Measurements from ENCODE around the gene LMNTD2. TPM values are rescaled to one million over a fixed set of nuclear protein-coding genes. Genes with fewer than 3 reads are reported as not detected.

Gene LMNTD2
- total and polyA plus RNA-seq, 2 of the 13 experiments (the other 11 are each of a cell fraction or from before 2014, with no cell fraction given), result 1.1 to 3.1 TPM

DNA sequence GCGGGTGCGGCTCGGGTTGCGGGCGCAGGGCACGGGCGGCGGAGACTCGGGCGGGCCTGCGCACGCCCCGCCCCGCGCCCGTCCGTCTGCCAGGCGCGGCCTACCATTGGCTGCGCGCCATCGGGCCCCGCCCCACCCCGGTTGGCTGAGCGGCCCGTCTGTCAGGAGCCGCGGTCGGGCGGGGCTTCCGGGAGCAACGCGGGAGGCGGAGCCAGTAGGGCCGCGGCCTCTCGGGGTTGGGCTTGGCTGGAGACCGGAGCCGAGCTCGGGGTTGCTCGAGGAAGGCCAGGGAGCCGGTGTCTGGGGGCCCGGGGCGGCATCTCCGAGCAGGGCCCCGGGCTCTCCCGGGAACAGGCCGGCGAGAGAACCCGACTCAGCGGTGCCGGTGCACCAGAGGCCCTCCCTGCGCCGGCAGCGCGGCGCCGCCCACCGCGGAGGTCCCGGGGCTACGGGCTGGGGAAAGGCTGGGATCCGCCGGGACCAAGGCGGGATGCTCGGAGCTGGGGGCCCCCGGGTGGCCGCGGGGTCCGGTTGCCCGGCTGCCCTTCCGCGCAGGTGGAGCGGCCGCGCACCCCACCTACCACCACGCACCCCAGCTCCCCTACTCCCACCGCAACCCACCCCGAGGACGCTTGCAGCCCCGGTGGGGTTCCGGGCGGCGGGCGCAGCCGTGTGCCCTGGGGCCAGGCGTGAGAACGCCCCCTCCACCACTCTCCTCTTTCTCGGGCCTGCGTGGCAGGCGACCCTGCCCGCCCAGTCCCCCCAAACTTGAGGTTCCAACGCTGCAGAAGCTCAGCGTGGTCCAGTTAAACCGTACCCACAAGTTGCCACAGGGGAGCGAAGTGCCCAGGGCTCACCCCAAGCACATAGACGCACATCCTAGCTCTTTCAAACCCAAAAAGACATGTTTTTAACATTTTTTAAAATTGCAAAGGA, 24.8 kb downstream of the LMNTD2 start, which contains the start of gene HRAS (continued):
- TF ChIP-seq GLI4 (CRISPR knock-in tag; IDR thresholded peaks at IDR 0.05; ENCODE audit: borderline replicate concordance) (no peak), ZFP36L1 (CRISPR knock-in tag; IDR thresholded peaks at IDR 0.05) (no peak), ATF7-NPFF (CRISPR knock-in tag; IDR thresholded peaks at IDR 0.05; ENCODE audit: low read depth) (peak; percentile 68; the same call in 1 of the 2 replicates), EEA1 (CRISPR knock-in tag; IDR thresholded peaks at IDR 0.05; ENCODE audit: borderline replicate concordance) (no peak), ZNF143 (CRISPR knock-in tag; IDR thresholded peaks at IDR 0.05) (no peak), ZNF10 (CRISPR knock-in tag; IDR thresholded peaks at IDR 0.05; ENCODE audit: borderline replicate concordance, low read depth) (no peak), ZNF746 (CRISPR knock-in tag; IDR thresholded peaks at IDR 0.05) (no peak), ZNF292 (CRISPR knock-in tag; IDR thresholded peaks at IDR 0.05; ENCODE audit: borderline replicate concordance, low read depth) (no peak), MEIS1 (CRISPR knock-in tag; IDR thresholded peaks at IDR 0.05; ENCODE audit: borderline replicate concordance) (no peak), ZNF616 (CRISPR knock-in tag; IDR thresholded peaks at IDR 0.05; ENCODE audit: low read depth) (no peak), ZNF431 (CRISPR knock-in tag; IDR thresholded peaks at IDR 0.05; ENCODE audit: borderline replicate concordance, low read depth) (no peak), ZNF335 (CRISPR knock-in tag; IDR thresholded peaks at IDR 0.05) (no peak), PHF5A (CRISPR knock-in tag; IDR thresholded peaks at IDR 0.05; ENCODE audit: low read depth, unreplicated experiment) (no peak), RFX5 (IDR thresholded peaks at IDR 0.05; ENCODE audit: low read depth, low read length) (no peak), ZFP62 (CRISPR knock-in tag; IDR thresholded peaks at IDR 0.05) (no peak), ZNF558 (CRISPR knock-in tag; IDR thresholded peaks at IDR 0.05; ENCODE audit: borderline replicate concordance) (no peak), NFYC (CRISPR knock-in tag; IDR thresholded peaks at IDR 0.05) (peak; percentile 91), ZNF383 (CRISPR knock-in tag; IDR thresholded peaks at IDR 0.05; ENCODE audit: borderline replicate concordance) (no peak), ZNF24 (IDR thresholded peaks at IDR 0.05) (no peak), RARA (CRISPR knock-in tag; IDR thresholded peaks at IDR 0.05) (no peak), CREB1 (IDR thresholded peaks at IDR 0.05) (peak; percentile 29; the same call in 1 of the 2 replicates), CREB1 (CRISPR knock-in tag; IDR thresholded peaks at IDR 0.05) (no peak), CC2D1A (CRISPR knock-in tag; IDR thresholded peaks at IDR 0.05) (no peak)
- TF ChIP-seq, protein P1, sequence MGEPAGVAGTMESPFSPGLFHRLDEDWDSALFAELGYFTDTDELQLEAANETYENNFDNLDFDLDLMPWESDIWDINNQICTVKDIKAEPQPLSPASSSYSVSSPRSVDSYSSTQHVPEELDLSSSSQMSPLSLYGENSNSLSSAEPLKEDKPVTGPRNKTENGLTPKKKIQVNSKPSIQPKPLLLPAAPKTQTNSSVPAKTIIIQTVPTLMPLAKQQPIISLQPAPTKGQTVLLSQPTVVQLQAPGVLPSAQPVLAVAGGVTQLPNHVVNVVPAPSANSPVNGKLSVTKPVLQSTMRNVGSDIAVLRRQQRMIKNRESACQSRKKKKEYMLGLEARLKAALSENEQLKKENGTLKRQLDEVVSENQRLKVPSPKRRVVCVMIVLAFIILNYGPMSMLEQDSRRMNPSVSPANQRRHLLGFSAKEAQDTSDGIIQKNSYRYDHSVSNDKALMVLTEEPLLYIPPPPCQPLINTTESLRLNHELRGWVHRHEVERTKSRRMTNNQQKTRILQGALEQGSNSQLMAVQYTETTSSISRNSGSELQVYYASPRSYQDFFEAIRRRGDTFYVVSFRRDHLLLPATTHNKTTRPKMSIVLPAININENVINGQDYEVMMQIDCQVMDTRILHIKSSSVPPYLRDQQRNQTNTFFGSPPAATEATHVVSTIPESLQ (CRISPR knock-in tag; conservative IDR thresholded peaks at IDR 0.05), result no peak
- TF ChIP-seq, protein P2, sequence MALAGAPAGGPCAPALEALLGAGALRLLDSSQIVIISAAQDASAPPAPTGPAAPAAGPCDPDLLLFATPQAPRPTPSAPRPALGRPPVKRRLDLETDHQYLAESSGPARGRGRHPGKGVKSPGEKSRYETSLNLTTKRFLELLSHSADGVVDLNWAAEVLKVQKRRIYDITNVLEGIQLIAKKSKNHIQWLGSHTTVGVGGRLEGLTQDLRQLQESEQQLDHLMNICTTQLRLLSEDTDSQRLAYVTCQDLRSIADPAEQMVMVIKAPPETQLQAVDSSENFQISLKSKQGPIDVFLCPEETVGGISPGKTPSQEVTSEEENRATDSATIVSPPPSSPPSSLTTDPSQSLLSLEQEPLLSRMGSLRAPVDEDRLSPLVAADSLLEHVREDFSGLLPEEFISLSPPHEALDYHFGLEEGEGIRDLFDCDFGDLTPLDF (CRISPR knock-in tag; IDR thresholded peaks at IDR 0.05), result peak; percentile 63
- TF ChIP-seq, protein P3, sequence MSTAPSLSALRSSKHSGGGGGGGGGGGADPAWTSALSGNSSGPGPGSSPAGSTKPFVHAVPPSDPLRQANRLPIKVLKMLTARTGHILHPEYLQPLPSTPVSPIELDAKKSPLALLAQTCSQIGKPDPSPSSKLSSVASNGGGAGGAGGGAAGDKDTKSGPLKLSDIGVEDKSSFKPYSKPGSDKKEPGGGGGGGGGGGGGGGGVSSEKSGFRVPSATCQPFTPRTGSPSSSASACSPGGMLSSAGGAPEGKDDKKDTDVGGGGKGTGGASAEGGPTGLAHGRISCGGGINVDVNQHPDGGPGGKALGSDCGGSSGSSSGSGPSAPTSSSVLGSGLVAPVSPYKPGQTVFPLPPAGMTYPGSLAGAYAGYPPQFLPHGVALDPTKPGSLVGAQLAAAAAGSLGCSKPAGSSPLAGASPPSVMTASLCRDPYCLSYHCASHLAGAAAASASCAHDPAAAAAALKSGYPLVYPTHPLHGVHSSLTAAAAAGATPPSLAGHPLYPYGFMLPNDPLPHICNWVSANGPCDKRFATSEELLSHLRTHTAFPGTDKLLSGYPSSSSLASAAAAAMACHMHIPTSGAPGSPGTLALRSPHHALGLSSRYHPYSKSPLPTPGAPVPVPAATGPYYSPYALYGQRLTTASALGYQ (CRISPR knock-in tag; IDR thresholded peaks at IDR 0.05), result 0 out of 2 replicates have a peak, but pooled peaks have one; percentile 31

Data from HepG2 (cell line).